HL-60 (cell line): ENCODE measurements around the gene SBK1.

ENCODE experiments used
- GABPA ChIP-seq: IDR thresholded peaks from 2 replicates; pipeline ENCODE4 v1.6.1; 2012; ENCODE audit warnings: low read depth
- POLR2AphosphoS5 ChIP-seq: IDR thresholded peaks from 2 replicates; pipeline ENCODE4 v1.6.1; 2012; ENCODE audit warnings: low read depth
- SPI1 ChIP-seq: IDR thresholded peaks from 2 replicates; pipeline ENCODE4 v1.6.1; 2012; ENCODE audit warnings: low read depth, mild to moderate bottlenecking, borderline replicate concordance
- TF ChIP-seq, protein P1 (sequence below): IDR thresholded peaks from one replicate; pipeline ENCODE4 v1.5.1; 2011; ENCODE audit warnings: low read length, control low read depth, inconsistent platforms; ENCODE audit not compliant: insufficient read depth
- TF ChIP-seq, protein P2 (sequence below): IDR thresholded peaks from 2 replicates; pipeline ENCODE4 v1.6.1; 2012; ENCODE audit warnings: low read depth; ENCODE audit not compliant: insufficient replicate concordance

DNA sequence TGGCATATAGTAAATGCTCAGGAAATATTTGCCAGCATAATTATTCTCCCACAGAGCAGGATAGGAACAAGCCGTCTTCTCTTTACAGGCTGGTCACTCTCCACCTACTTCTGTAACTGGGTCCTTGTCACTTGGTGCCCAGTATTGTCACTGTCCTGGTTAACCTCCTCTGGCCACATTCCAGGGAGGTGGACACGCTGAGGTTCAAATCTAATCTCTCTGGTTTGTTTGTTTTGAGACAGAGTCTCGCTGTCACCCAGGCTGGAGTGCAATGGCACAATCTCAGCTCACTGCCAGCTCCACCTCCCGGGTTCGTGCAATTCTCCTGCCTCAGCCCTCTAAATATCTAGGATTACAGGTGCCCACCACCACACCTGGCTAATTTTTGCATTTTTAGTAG, 15.6 kb downstream of the SBK1 start:
- no peak for TF ChIP-seq POLR2AphosphoS5
- TF ChIP-seq, protein P1, sequence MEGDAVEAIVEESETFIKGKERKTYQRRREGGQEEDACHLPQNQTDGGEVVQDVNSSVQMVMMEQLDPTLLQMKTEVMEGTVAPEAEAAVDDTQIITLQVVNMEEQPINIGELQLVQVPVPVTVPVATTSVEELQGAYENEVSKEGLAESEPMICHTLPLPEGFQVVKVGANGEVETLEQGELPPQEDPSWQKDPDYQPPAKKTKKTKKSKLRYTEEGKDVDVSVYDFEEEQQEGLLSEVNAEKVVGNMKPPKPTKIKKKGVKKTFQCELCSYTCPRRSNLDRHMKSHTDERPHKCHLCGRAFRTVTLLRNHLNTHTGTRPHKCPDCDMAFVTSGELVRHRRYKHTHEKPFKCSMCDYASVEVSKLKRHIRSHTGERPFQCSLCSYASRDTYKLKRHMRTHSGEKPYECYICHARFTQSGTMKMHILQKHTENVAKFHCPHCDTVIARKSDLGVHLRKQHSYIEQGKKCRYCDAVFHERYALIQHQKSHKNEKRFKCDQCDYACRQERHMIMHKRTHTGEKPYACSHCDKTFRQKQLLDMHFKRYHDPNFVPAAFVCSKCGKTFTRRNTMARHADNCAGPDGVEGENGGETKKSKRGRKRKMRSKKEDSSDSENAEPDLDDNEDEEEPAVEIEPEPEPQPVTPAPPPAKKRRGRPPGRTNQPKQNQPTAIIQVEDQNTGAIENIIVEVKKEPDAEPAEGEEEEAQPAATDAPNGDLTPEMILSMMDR, result no peak
- TF ChIP-seq, protein P2, sequence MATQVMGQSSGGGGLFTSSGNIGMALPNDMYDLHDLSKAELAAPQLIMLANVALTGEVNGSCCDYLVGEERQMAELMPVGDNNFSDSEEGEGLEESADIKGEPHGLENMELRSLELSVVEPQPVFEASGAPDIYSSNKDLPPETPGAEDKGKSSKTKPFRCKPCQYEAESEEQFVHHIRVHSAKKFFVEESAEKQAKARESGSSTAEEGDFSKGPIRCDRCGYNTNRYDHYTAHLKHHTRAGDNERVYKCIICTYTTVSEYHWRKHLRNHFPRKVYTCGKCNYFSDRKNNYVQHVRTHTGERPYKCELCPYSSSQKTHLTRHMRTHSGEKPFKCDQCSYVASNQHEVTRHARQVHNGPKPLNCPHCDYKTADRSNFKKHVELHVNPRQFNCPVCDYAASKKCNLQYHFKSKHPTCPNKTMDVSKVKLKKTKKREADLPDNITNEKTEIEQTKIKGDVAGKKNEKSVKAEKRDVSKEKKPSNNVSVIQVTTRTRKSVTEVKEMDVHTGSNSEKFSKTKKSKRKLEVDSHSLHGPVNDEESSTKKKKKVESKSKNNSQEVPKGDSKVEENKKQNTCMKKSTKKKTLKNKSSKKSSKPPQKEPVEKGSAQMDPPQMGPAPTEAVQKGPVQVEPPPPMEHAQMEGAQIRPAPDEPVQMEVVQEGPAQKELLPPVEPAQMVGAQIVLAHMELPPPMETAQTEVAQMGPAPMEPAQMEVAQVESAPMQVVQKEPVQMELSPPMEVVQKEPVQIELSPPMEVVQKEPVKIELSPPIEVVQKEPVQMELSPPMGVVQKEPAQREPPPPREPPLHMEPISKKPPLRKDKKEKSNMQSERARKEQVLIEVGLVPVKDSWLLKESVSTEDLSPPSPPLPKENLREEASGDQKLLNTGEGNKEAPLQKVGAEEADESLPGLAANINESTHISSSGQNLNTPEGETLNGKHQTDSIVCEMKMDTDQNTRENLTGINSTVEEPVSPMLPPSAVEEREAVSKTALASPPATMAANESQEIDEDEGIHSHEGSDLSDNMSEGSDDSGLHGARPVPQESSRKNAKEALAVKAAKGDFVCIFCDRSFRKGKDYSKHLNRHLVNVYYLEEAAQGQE, result no peak
- no peak for TF ChIP-seq SPI1
- no peak for TF ChIP-seq GABPA
